HS-27A (cell line): Measurements from ENCODE around the gene NRM.
"Not testable (repeated sequence)": the region's sequence is repeated elsewhere in the genome, so short reads cannot be mapped to it uniquely, and the experiment has no call there.

Source experiments
- DNase-seq: peaks from one replicate; pipeline ENCODE4 v3.0.0-alpha.2; 2012; ENCODE audit warnings: low read depth, missing footprints

Gene NRM

DNA sequence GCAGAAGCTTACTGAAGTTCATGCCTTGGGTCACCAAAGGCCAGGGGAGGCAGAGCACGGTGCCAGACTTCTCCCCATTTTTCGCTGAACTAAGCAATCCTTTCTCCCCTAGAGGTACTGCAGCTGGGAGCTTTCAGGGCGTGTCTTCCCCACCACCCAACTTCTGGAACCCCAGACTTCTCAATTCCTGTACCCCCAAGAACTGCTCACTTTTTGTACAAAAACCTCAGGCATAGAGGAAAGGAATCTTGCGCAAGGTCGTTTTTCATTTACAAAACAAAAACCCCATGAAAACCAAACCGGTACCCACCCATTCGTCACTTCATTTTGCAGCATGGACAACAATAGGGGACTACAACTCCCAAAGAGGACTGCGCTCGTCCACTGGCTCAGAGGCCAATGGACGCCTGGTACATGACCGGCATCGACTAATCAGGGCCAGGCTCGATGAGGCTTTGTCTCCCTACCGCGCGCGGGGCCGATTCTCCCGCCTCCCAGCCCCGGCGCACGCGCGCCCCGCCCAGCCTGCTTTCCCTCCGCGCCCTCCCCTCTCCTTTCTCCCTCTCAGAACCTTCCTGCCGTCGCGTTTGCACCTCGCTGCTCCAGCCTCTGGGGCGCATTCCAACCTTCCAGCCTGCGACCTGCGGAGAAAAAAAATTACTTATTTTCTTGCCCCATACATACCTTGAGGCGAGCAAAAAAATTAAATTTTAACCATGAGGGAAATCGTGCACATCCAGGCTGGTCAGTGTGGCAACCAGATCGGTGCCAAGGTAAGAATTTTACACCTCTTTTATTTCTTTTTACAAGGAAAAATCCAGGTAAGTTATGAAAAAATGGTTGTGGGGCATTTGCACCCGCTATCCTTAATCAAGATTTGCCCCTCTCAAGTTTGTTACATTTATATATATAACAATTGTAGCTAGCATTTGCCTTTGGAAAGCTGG, 29.3 kb upstream of the NRM start, which contains the start of gene TUBB:
Gene TUBB, plus strand, starts transcription at position 562 of the 947 bp plus-strand sequence. Its CDS starts 155 bp downstream, at position 717.
- DNase-seq, result peak; percentile 98

DNA sequence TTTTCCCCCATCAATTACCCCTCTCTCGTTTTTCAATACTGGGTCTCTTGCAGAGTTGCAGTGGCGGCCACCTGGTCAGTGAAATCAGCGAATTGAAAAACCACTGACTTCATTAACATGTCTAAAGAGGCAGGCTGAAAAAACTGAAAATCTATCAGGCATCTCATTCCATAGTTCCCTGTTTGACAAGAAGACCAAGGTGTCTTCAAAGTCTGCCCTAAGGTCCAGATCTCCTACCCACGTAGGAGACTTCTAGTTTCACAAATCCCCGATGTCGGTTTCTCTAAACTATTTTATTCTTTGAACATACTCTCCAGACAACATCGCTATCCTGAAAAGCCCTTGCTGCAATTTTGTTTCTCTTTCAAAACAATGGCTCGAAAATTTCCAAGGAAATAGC, 28.6 kb upstream of the NRM start:
- DNase-seq, result no peak

DNA sequence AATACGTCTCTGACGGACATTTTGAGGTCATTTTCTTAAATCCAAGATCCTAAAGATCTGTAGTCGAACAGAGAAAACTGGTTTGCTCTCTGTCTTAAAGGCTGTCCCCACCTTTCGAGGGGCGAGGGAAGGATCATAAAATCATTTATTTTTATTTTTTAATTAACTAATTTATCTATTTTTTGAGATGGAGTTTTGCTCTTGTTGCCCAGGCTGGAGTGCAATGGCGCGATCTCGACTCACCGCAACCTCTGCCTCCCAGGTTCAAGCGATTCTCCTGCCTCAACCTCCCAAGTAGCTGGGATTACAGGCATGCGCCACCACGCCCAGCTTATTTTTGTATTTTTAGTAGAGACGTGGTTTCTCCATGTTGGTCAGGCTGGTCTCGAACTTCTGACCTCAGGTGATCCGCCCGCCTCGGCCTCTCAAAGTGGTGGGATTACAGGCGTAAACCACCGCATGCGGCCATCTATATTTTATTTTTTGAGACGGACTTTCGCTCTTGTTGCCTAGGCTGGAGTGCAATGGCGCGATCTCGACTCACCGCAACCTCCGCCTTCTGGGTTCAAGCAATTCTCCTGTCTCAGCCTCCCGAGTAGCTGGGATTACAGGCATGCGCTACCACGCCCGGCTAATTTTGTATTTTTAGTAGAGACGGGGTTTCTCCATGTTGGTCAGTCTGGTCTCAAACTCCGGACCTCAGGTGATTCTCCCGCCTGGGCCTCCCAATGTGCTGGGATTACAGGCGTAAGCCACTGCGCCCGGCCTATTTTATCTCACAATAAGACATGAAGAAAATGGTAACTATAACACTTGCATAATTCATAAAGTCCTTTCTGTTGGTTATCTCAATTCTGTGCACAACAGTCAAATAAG, 27.3 kb upstream of the NRM start:
- DNase-seq, result not testable (repeated sequence)

DNA sequence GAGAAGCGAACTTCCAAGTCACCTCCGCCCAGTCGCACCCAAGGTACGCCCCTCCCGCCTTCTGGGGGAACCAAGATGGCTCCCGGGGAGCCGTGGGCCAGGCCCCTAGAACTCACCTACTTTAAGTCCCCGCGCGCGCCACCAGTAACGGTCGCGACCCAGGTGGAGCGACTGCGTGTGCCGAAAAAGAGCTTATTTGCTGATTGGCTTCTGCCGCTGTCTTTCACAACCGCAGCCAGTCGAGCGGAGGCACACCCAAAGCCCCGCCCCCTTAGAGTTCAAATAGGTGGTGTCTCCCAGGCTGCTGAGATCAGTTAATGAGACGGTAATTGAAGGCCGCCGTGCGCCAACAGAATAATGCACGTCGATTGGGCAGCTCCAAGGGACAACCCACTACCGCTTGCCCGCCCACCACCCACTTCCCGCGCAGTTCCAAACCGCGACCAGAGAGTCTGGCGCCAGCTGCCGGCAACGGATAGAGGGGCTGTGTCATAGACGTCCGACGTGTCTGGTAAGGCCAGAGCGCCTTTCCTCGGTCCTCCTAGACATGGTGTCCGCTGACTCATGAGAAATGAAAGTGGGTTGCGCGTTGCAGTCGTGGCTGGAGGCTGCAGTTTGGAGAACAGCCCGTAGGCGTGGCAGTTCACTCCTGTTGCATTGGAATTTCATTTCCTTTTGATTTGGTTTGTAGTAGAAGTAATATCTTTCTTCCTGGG, 26.5 kb upstream of the NRM start, which contains the start of gene MDC1:
Gene MDC1, minus strand, starts transcription at position 153 of the 716 bp plus-strand sequence. CDS start 2,106 bp downstream, outside the sequence.
- DNase-seq, result peak; percentile 100

DNA sequence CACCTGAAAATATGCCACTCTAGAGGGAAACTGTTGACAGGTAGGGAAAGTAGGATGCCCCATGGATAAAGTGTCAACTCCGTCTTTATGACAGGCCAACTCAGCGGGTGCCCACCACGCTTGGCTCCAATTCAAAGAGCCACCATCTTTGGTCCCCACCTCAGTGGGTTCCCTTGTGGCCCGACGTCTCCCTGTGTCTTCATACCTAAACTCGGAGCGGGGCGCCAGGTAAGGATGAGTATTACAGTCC, 26.0 kb upstream of the NRM start:
- DNase-seq, result no peak

DNA sequence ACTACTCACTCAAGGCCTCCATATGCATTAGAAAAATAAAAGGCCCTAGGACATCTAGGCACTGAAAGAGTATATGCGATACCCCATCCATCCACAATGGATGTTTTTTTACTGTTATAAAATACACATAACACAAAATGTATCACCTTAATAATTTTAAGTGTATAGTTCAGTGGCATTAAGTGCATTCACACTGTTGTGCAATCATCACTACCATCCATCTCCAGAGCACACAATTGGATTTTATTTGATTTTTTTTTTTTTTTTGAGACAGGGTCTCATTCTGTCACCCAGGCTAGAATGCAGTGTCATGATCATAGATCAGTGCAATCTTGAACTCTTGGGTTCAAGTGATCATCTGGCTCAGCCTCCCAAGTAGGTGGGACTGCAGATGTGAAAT, 23.5 kb upstream of the NRM start:
- DNase-seq, result no peak

DNA sequence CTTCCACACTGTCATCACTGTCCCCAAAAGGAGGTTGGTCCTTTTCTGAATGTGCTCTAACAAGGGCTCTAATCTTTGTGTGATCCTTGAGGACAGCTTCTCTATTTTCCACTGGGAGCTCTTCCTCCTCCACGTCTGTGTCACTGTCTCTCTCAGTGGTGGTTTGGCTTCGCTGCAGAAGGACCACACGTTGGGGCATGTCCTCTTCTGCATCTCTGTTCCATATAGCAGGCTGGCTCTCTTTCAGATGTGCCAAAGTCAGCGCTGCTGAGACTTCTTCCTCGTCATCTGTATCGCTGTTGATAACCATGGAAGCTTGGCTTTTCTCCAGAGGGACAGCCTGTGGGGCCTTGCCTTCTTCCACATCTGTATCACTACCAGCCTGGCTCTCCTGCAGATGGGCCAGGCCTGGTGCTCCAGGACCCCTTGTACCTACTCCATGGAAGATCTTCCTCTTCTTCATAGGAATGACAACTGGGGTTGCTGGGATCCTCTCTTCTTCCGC, 21.7 kb upstream of the NRM start:
- no peak for DNase-seq

DNA sequence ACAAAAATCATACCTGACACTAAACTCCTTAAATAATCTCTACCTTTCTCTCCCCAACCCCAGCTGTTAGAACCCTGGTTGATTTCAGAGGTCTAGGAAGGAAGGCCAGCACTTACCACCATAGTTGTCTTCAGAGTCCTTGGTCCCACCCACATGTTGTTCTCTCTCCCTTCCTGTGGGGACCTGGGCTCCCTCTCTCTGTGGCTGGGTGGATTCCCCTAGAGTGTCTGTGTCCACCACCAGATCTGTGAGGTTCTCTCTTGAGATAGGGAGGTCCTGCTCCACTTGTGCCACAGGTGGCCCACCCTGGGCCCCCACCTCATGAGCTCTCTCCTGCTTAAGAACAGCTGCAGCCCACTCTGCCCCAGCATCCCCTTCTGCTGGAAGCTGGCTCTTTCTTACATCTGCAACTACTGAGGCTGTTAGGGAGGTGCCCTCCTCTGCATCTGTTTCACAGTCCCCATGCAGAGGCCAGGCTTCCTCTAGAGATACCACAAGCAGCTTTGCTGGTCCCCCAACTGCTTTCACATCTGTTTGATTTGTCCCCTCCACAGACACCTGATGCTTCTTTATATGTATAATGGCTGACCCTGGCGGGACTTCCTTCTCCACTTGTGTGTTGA, 21.1 kb upstream of the NRM start:
- no peak for DNase-seq

DNA sequence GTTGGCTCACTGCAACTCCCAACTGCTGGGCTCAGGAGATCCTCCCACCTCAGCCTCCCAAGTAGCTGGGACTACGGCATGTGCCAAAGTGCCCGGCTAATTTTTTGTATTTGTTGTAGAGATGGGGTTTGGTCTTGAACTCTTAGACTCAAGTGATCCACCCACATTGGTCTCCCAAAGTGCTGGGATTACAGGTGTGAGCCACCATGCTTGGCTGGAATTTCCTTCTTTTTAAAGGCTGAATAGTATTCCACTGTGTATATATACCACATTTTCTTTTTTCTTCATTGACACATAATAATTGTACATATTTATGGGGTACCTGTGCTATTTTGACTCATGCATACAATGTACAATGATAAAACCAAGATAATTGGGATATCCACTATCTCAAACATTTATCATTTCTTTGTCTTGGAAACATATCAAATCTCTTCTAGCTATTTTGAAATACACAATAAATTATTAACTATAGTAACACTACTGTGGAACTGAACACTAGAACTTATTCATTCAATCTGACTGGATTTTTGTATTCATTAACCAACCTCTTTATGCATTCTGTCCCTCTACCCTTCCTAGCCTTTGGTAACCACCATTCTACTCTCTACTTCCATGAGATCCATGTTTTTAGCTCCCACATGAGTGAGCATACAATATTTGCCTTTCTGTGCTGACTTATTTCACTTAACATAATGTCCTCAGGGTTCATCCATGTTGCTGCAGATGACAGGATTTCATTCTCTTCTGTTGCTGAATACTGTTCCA, 18.5 kb upstream of the NRM start:
- DNase-seq, result no peak

DNA sequence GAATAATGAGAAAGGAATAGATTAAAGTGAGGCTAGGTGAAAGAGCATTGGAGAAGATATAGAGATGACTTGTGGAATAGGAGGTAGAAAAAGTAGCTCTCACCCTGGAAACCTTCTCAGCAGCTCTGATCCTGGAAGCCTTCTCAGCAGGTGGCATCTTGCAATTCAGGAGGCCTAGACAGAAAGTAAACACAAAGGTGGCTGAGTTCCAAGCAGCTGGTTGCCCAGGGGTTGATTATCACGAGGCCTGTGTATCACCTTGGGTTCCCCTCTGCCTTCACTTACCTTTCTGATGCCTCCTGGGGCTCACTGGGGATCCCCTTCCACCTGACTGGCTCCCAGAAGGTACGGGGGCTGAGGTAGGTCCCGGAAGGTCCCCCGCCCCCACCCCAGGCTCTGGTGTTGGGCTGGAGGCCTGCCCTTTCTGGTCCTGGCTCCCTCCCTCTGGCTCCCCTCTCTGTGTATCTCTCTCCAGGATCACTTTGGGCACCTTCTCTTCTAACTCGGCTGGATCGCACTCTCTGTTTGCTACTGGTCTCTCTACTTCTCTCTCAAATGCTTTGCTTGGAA, 16.6 kb upstream of the NRM start:
- DNase-seq, result no peak

DNA sequence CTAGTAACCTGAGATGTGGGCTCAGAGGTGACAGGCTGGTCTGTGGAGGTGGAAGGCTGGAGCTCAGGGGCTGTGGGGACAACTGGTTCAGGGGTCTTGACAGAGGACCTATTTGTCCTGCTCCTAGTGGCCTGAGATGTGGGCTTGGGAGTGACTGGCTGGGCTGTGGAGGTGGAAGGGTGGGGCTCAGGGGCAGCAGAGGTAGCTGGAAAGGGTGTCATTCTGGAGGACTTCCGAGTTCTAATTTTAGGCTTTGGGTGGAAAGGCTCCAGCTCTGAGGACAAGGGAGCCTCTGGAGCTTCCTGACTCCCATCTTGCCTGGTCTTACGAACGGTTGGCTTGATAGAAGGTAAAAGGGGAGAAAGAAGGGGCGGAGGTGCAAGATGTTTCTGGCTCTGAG, 14.8 kb upstream of the NRM start:
- no peak for DNase-seq

DNA sequence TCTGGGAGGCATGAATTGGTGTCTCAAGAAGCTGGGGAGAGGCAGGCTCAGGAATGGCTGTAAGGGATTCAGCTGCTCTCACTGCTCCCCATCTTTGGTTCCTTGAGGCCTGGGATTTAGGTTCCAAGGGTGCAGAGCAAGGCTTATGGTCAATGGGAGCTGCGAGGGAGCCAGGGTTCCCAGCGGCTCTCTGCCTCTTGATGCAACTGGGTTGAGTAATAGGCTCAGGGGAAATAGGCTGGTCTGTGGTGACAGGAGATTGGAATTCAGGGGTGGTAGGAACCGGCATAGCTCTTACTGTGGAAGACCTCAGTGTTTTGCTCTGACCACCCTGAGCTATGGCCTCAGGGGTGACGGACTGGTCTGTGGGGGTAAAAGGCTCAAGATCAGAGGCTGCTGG, 13.0 kb upstream of the NRM start:
- no peak for DNase-seq

DNA sequence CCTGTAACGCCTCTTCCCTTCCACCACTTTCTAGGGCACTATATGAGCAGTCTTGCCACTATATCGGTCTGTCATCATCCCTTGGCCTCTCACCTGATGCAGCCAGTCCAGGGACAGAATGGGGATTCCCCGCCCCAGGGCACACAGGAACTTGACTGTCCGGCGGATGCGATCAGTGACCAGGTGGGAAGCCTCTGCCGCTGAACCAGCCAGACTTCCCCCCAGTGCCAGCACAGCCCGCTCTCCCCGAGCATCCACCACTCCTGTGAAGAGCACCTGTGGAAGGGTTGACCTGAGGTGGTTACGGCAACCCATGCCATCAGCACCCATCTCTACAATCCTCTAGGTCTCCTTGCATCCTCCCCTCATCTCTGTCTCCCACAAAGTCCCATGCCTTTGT, 12.2 kb upstream of the NRM start:
- no peak for DNase-seq

DNA sequence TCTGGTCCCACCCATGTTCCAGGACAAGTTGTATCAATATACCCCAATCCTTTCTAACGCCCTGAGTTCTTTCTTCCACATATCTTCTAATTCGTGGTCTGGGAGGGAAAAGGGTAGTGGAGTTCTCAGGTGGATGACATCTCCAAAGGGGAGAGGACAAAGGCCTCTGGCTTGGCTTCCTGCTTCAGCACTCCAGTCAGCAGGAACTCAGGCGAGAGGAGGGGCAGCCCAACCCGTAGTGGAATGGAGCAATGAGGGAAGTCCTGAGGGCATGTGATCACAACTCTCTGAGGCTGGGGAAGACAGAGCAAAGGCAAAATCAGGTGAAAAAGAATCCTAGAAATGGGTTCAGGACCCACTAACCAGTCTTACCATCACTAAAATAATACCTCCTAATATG, 9.6 kb upstream of the NRM start:
- no peak for DNase-seq

DNA sequence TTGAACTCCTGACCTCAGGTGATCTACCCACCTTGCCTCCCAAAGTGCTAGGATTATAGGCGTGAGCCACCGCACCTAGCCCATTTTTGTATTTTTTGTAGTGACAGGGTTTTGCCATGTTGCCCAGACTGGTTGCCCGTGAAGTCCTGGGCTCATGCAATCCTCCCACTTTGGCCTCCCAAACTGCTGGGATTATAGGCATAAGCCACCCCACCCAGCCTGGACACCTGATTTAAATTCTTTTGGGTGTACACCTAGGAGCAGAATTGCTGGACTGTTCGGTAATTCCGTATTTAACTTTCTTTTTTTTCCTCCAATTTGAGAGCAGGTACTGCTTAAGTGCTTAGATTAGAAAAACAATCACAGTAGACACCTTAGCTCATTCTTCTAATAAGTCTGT, 5.6 kb upstream of the NRM start:
- DNase-seq, result no peak

DNA sequence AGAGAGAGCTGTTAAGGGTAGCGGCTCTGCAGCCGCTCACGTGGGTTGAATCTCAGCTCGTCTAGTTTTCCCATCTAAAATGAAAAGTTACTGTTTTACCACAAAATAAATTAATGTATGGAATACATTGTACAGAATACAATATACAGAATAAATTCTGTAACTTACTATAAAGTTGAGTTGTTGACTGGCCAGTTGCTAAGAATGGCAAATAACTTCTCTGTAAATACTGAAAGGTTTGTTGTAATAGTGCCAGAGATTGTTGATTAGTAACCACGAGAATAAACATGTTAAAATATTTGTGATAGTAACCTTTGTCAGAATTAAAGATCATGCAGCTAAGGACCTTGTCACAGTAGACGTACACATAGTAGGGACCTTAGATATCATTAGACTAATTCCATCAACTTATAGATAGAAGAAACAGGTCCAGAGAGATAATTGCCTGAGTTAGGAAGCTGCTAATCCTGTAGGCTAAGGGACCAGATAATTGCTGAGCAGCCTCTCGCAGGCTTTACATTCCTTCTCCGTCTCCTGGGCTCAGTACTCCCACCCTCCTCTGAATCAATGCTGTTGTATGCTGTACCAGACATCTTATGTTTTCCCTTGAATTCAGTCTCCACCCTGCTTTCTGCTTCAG, 544 bp upstream of the NRM start:
- DNase-seq, result no peak

DNA sequence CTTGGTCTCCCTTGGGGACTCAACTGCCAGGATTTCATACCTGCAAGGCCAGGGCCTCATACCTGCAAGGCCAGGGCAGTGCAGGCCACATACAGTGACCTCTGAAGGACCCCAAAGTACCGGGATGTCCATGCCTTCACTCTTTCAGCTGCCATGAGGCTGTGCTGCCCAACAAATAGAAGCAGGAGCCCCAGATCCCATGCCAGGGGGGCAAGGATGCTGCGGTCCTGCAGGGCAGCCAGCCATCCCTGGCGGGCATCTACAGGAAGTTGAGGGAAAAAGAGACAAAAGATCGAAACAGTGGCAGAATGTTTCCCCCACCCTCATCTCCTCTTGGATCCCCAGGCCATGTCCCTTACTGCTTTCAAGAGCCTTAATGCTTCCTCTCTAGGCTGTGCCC, 799 bp downstream of the NRM start:
- DNase-seq, result no peak

DNA sequence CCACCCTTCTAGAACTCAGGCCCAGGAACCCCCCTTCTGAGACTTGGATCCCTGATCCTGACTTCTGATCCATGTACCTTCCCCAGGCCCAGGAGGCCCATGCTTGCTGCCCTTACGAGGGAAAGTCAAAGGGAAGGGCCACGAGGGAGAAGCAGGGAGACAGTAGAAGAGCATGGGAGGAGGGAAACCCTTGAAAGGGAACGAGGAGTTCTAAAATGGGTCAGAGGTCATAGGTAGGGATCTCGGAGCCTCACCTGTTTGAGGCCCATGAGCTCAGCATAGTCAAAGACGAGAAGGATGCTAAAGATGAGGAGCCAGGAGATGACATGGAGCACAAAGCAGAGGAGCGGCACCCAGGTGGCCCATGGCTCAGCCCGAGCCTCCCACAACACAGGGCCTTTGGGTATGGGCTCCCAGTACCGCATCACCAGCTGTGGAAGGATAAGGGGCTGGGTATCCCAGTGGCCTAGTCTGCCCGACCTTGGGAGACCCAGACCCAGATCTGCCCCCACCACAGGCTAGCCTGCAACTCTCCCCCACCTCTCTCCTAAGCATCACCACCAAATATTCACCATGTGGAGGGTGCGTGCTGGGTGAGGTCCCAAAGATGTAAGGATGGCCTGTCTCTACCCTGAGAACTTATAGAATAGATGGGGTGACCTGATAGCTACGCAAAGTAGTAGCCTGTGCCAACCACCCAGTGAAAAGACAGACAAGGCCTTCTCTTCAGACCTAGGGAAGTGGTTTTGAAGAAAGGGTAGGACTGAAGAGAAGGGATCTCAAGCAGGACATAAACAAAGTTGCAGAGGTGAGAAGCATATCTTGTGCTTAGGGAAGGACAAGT, 1.5 kb downstream of the NRM start:
- no peak for DNase-seq

DNA sequence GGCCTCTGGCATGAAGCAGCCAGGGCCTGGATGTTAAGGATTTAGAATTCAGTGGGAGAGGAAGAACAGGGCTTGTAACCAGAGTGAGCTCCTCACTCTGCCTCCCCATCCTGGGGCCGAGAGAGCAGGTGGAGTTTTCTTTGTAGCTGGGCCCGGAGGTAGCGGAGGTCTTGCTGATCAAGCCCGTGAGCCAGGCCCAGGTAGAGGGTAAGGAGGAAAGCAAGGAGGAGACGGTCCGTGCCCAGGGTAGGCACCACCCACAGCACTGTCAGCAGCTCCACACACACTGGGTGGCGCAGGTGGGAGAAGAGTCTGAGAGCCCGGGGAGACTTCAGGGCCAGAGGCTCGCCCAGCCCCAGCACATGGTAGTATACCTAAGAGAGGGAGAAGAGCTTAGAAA, 2.2 kb downstream of the NRM start:
- DNase-seq, result no peak
